Small intestine (tissue), 7 donors: ENCODE measurements around the gene PDE4D. TPM values are rescaled to one million over a fixed set of nuclear protein-coding genes. Genes with fewer than 3 reads are reported as not detected.
A peak's percentile ranks its signal among the peaks of the same experiment; 100 is the strongest.
"Not testable (repeated sequence)": the region's sequence is repeated elsewhere in the genome, so short reads cannot be mapped to it uniquely, and the experiment has no call there.

Source experiments
- DNase-seq, 2 donors: peaks; one replicate each; pipeline versions ENCODE4 v3.0.0 to v3.0.0-alpha.2; 2013
- FAIRE-seq: peaks from 2 replicates; lab custom pipeline; 2012; peaks lifted over from hg19 to GRCh38; lab: Jason Lieb, UNC
- H3K27ac ChIP-seq, 3 donors: one replicate each; pipeline ENCODE4 v1.5.1; 2013; ENCODE audit warnings: low read length in 2 of 3, mild to moderate bottlenecking in 2 of 3, control low read depth in 1 of 3, inconsistent platforms in 1 of 3, low read depth in 1 of 3, moderate library complexity in 1 of 3
- H3K27me3 ChIP-seq, 3 donors: one replicate each; pipeline ENCODE4 v1.6.1; 2013; ENCODE audit warnings: low read length in 3 of 3, inconsistent platforms in 1 of 3; ENCODE audit not compliant: control insufficient read depth in 3 of 3, insufficient read depth in 3 of 3
- H3K36me3 ChIP-seq, 3 donors: one replicate each; pipeline ENCODE4 v1.6.1; 2013; ENCODE audit warnings: low read length in 3 of 3, inconsistent platforms in 1 of 3, low read depth in 1 of 3, mild to moderate bottlenecking in 1 of 3, moderate library complexity in 1 of 3; ENCODE audit not compliant: control insufficient read depth in 3 of 3, insufficient read depth in 2 of 3
- H3K4me1 ChIP-seq, 3 donors: one replicate each; pipeline ENCODE4 v1.6.1; 2013; ENCODE audit warnings: low read length in 2 of 3, inconsistent platforms in 1 of 3, low read depth in 1 of 3, mild to moderate bottlenecking in 1 of 3, moderate library complexity in 1 of 3; ENCODE audit not compliant: control insufficient read depth in 3 of 3, insufficient read depth in 2 of 3
- H3K4me3 ChIP-seq, 3 donors: one replicate each; pipeline ENCODE4 v1.5.1; 2013; ENCODE audit warnings: low read length in 3 of 3, control low read depth in 1 of 3, inconsistent platforms in 1 of 3, low read depth in 1 of 3, mild to moderate bottlenecking in 1 of 3, moderate library complexity in 1 of 3
- H3K9me3 ChIP-seq, 2 donors: one replicate each; pipeline ENCODE4 v1.6.1; 2013; ENCODE audit warnings: low read depth in 1 of 2, low read length in 1 of 2; ENCODE audit not compliant: control insufficient read depth in 2 of 2, insufficient read depth in 1 of 2
- WGBS, 3 donors: extraction: QIAGEN DNeasy Blood & Tissue Kit; methylation state at CpG; one replicate each; pipeline ENCODE4 v1.1.7; 2013; 5-methylcytosine and 5-hydroxymethylcytosine counted together
- polyA plus RNA-seq, 4 donors: library from polyadenylated mRNA; stranded (reverse) in 3 of 4; unstranded in 1 of 4; fragments of 200-250 nt in 3 of 4; fragments of 120-200 nt in 1 of 4; gene quantifications; one replicate each; pipeline versions ENCODE4 v1.2.1 to v1.2.3, GENCODE V29; 2013
- donor health status: healthy with polysubstance abuse.
- donor health status: control.
- donor health status: control.
- donor health status: Bipolar disorder and iron deficiency.
- donor health status: healthy.

PDE4D gene
- polyA plus RNA-seq, 4 donors: 2.9 to 16.2 (median 5.3) TPM

- H3K9me3 ChIP-seq: peaks cover 0 to 3% of the 10 kb centered on the region in 2 donors
- H3K4me3 ChIP-seq: peak overlapping the region in 2 of 3 donors; percentile 11 to 17
- no peaks in the 10 kb centered on the region for H3K27me3 ChIP-seq
- no peaks in the 10 kb centered on the region for H3K36me3 ChIP-seq
- FAIRE-seq: no peak
- peaks cover 0 to 4% (median 0%) of the 10 kb centered on the region in 3 donors for H3K4me1 ChIP-seq
- H3K27ac ChIP-seq: peak overlapping the region; percentile 36 to 71 (median 60)
- WGBS, 3 donors: 0 to 19% (median 10%) methylated on average over 2 of the region's 2 CpGs
- peak; percentile 66 to 77 for DNase-seq
Observed at GRCh38 chr5:59598547-59598874, 295.0 kb downstream of the PDE4D start.

DNA sequence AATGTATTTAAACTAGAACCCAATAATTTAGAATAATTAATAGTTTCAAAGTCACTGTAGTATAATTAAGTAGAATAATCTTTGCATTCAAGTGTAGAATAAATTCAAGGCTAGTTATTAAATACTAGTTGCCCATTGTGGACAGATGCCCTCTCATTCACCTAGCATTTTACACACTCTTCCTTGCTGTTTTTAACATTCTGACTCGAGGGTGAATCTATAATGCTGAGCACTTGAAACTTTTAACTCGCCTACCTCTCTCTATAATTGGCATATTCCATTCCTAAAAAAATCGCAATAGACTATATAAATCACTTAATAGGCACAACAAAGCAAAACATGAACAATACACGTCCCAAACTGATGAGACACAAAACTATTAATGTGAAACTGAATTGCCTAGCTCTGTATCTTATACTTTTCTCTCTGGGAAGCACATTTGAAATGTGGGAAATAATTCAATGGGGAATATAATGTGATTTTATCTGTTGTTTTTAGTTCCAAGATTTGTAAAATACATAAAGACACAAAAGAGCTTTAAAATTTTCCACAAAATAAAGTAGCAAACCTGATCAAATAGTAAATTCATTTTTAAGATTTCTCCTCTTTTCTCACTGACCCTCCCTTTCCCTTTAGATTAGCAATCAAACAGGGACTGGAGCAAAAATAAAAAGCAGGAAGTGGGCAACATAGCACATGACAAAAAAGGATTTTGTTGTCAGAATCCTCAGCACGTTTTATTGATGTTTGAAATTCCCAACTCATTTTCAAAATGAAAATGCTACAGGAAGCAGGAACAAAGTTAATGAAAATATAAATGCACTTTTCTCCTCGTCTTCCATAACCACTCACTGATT, 295.6 kb downstream of the PDE4D start:
- Histone ChIP-seq H3K27ac (peak overlapping the region; percentile 36 to 71 (median 60)), H3K36me3 (no peaks in the 10 kb centered on the region), H3K4me1 (peaks cover 0 to 4% (median 0%) of the 10 kb centered on the region in 3 donors), H3K4me3 (peak overlapping the region in 1 of 3 donors; percentile 11), H3K27me3 (no peaks in the 10 kb centered on the region), H3K9me3 (peaks cover 0 to 3% of the 10 kb centered on the region in 2 donors)
- 37 to 47% (median 47%) methylated on average over 6 of the region's 6 CpGs for WGBS, 3 donors
- DNase-seq (no peak), FAIRE-seq (peak; percentile 23)

DNA sequence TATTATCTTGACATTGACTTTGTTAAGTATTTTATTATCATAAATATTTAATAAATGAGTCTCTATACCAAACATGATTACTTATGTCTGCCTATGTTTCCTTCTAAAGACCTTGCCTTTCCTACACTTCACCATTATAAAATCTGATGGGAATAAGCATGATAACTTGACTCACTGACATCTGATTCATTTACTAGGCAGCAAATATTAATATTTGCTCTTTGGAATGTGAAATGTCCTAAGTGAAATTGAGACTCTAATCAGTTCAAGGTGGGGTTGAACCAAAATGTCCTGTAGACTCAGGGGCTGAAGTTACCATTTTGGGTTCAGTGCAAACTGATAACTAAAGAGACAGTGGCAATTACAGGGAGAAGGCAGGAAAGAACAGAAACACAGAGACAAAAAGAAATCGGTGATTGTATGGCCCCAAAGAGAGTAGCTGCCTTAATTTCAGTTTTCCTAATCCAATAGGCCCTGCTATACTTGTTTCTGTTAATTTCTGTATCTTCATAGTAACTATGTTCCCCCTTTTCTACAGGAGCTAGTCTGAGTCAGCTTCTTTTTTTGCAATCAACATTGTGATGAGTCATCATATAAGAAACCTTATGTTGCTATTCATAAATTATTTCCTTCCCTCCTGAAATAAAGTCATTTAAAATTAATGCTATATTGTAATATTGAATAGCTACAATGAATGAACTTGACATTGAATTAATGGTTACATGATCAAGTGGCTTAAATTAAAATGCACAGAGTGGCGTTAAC, 296.8 kb downstream of the PDE4D start:
- Histone ChIP-seq H3K27me3 (no peaks in the 10 kb centered on the region), H3K27ac (peak overlapping the region in 1 of 3 donors; percentile 48), H3K4me1 (peaks cover 0 to 5% (median 0%) of the 10 kb centered on the region in 3 donors), H3K4me3 (no peak overlapping the region), H3K36me3 (no peaks in the 10 kb centered on the region), H3K9me3 (peaks cover 0 to 3% of the 10 kb centered on the region in 2 donors)
- peak in 1 of 2 donors; percentile 50 for DNase-seq
- no peak for FAIRE-seq
- WGBS, 3 donors: 91 to 92% (median 91%) methylated on average over 2 of the region's 2 CpGs

DNA sequence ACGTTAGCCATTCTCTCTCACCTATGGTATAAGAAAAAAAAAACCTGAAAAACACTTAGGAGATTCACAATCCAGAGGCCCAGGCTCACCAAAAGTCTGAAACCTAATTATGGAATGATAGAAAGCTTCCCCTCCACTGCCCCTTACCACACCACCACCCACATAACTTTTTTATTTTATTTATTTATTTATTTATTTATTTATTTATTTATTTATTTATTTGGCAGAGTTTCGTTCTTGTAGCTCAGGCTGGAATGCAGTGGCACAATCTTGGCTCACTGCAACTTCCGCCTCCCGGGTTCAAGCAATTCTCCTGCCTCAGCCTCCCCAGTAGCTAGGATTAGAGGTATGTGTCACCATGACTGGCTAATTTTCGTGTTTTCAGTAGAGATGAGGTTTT, 299.4 kb downstream of the PDE4D start:
- not testable (repeated sequence) for H3K4me3 ChIP-seq, H3K9me3 ChIP-seq, H3K36me3 ChIP-seq, DNase-seq, FAIRE-seq, H3K27ac ChIP-seq, H3K27me3 ChIP-seq
- H3K4me1 ChIP-seq: peaks cover 0 to 16% (median 0%) of the 10 kb centered on the region in 3 donors
- 91 to 95% (median 91%) methylated on average over 5 of the region's 5 CpGs for WGBS, 3 donors

GRCh38 chr5:59593439-59594007, 300.0 kb downstream of the PDE4D start:
- DNase-seq (no peak), FAIRE-seq (no peak)
- Histone ChIP-seq H3K36me3 (no peaks in the 10 kb centered on the region), H3K27ac (no peak overlapping the region), H3K4me1 (peaks cover 0 to 13% (median 0%) of the 10 kb centered on the region in 3 donors), H3K27me3 (no peaks in the 10 kb centered on the region), H3K4me3 (no peak overlapping the region), H3K9me3 (peaks cover 0 to 3% of the 10 kb centered on the region in 2 donors)
- WGBS, 3 donors: 62 to 82% (median 78%) methylated on average over 2 of the region's 2 CpGs

- H3K4me3 ChIP-seq: no peak overlapping the region
- no peaks in the 10 kb centered on the region for H3K27me3 ChIP-seq
- no peak for FAIRE-seq
- WGBS, 3 donors: 24 to 66% (median 56%) methylated on average over 3 of the region's 3 CpGs
- peaks cover 0 to 23% (median 0%) of the 10 kb centered on the region in 3 donors for H3K4me1 ChIP-seq
- no peak for DNase-seq
- H3K27ac ChIP-seq: no peak overlapping the region
- H3K9me3 ChIP-seq: peaks cover 0 to 3% of the 10 kb centered on the region in 2 donors
- no peaks in the 10 kb centered on the region for H3K36me3 ChIP-seq
Observed at GRCh38 chr5:59592101-59592500, 301.4 kb downstream of the PDE4D start.

GRCh38 chr5:59591162-59591561, 302.4 kb downstream of the PDE4D start:
- Histone ChIP-seq H3K4me3 (no peak overlapping the region), H3K27ac (peak overlapping the region in 2 of 3 donors; percentile 73 to 90), H3K9me3 (peaks cover 0 to 3% of the 10 kb centered on the region in 2 donors), H3K27me3 (no peaks in the 10 kb centered on the region), H3K4me1 (peaks cover 0 to 28% (median 0%) of the 10 kb centered on the region in 3 donors), H3K36me3 (no peaks in the 10 kb centered on the region)
- DNase-seq (peak; percentile 76 to 91), FAIRE-seq (peak; percentile 94)

DNA sequence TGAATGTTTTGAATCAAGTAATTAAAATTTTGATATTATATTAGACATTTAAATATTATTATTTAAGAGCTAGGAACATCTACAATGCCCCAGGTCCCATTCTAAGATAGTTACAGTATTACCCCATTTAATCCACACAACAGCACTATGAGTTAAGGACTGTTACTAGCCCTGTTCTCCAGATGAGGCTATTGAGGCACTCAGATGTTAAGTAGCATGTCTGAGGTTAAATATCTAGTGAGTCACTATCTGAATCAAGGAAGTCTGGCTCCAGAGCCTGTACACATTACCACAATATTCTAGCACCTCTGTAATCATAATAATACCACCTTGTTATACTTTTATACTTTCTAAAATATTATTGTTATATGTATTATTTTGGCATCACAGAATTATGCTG, 304.6 kb downstream of the PDE4D start:
- Histone ChIP-seq H3K4me3 (no peak overlapping the region), H3K4me1 (peaks cover 3 to 50% (median 4%) of the 10 kb centered on the region in 3 donors), H3K36me3 (no peaks in the 10 kb centered on the region), H3K9me3 (no peaks in the 10 kb centered on the region), H3K27ac (no peak overlapping the region), H3K27me3 (no peaks in the 10 kb centered on the region)
- peak; percentile 26 for FAIRE-seq
- DNase-seq: peak in 1 of 2 donors; percentile 45
